Measurements from ENCODE around the gene SHMT2. TPM values are rescaled to one million over a fixed set of nuclear protein-coding genes. Genes with fewer than 3 reads are reported as not detected.

The SHMT2 gene
- total and polyA plus RNA-seq, 7 experiments from 2014 or later: 21.7 to 175 (median 36.1) TPM

- intact Hi-C loops (cut with micrococcal nuclease): no loop called here
- peaks cover 0 to 14% (median 0%) of the 10 kb centered on the region in 5 donors for H3K36me3 Mint-ChIP-seq
- Histone ChIP-seq H3K36me3 (ENCODE audit: control insufficient read depth in 2 of 3, insufficient read depth in 3 of 3, low read length in 3 of 3) (peaks cover 0 to 7% (median 0%) of the 10 kb centered on the region in 3 experiments), H3K27me3 (ENCODE audit: control insufficient read depth in 2 of 2, insufficient read depth in 2 of 2, low read length in 2 of 2) (no peaks in the 10 kb centered on the region), H3K4me3 (ENCODE audit: low read length) (no peak overlapping the region), H3K27ac (ENCODE audit: low read depth, low read length) (no peak overlapping the region), H3K9me3 (ENCODE audit: control insufficient read depth in 2 of 3, low read length in 3 of 3) (no peaks in the 10 kb centered on the region), H3K4me1 (ENCODE audit: control insufficient read depth in 2 of 2, insufficient read depth in 2 of 2, low read length in 2 of 2) (no peaks in the 10 kb centered on the region)
- no peak for DNase-seq
- ATAC-seq: no peak
- ChIA-PET POLR2A (no interaction called here), CTCF (no interaction called here)
- H3K27me3 Mint-ChIP-seq: no peaks in the 10 kb centered on the region
- H3K4me3 Mint-ChIP-seq: no peak overlapping the region
- H3K4me1 Mint-ChIP-seq: no peaks in the 10 kb centered on the region
- no peaks in the 10 kb centered on the region for H3K9me3 Mint-ChIP-seq
- H3K27ac Mint-ChIP-seq: no peak overlapping the region
Measured at GRCh38 chr12:57201631-57202030, 27.9 kb upstream of the SHMT2 start.

- peaks cover 0 to 14% (median 0%) of the 10 kb centered on the region in 5 donors for H3K36me3 Mint-ChIP-seq
Measured at GRCh38 chr12:57202321-57202720, 27.2 kb upstream of the SHMT2 start.

GRCh38 chr12:57203201-57203600, 26.3 kb upstream of the SHMT2 start:
- H3K9me3 ChIP-seq (ENCODE audit: control insufficient read depth in 2 of 3, low read length in 3 of 3): no peaks in the 10 kb centered on the region
- no peak for DNase-seq
- intact Hi-C loops (cut with micrococcal nuclease): no loop called here
- Mint-ChIP-seq H3K27me3 (no peaks in the 10 kb centered on the region), H3K9me3 (no peaks in the 10 kb centered on the region), H3K4me1 (no peaks in the 10 kb centered on the region), H3K36me3 (peaks cover 0 to 14% (median 0%) of the 10 kb centered on the region in 5 donors), H3K27ac (no peak overlapping the region), H3K4me3 (no peak overlapping the region)
- H3K4me3 ChIP-seq (ENCODE audit: low read length): no peak overlapping the region
- CTCF ChIA-PET: no interaction called here
- H3K27me3 ChIP-seq (ENCODE audit: control insufficient read depth in 2 of 2, insufficient read depth in 2 of 2, low read length in 2 of 2): no peaks in the 10 kb centered on the region
- no peak for ATAC-seq
- no peaks in the 10 kb centered on the region for H3K36me3 ChIP-seq (ENCODE audit: control insufficient read depth in 2 of 3, insufficient read depth in 3 of 3, low read length in 3 of 3)
- H3K27ac ChIP-seq (ENCODE audit: low read depth, low read length): no peak overlapping the region
- H3K4me1 ChIP-seq (ENCODE audit: control insufficient read depth in 2 of 2, insufficient read depth in 2 of 2, low read length in 2 of 2): no peaks in the 10 kb centered on the region
- POLR2A ChIA-PET: no interaction called here

More at GRCh38 chr12:57202321-57202720, 27.2 kb upstream of the SHMT2 start:
- H3K27me3 Mint-ChIP-seq: no peaks in the 10 kb centered on the region
- peaks cover 0 to 7% (median 0%) of the 10 kb centered on the region in 3 experiments for H3K36me3 ChIP-seq (ENCODE audit: control insufficient read depth in 2 of 3, insufficient read depth in 3 of 3, low read length in 3 of 3)
- DNase-seq (no peak), ATAC-seq (no peak)
- no peaks in the 10 kb centered on the region for H3K9me3 Mint-ChIP-seq
- no peak overlapping the region for H3K27ac ChIP-seq (ENCODE audit: low read depth, low read length)
- H3K4me3 Mint-ChIP-seq: no peak overlapping the region
- no peaks in the 10 kb centered on the region for H3K9me3 ChIP-seq (ENCODE audit: control insufficient read depth in 2 of 3, low read length in 3 of 3)
- CTCF ChIA-PET: no interaction called here
- no peak overlapping the region for H3K4me3 ChIP-seq (ENCODE audit: low read length)
- POLR2A ChIA-PET: interaction anchor here (0.6 kb wide), 1 partner anchor 39 kb away, joined by 3 read pairs; no protein-coding TSS in a partner anchor
- intact Hi-C loops (cut with micrococcal nuclease): no loop called here
- no peaks in the 10 kb centered on the region for H3K4me1 Mint-ChIP-seq
- no peaks in the 10 kb centered on the region for H3K4me1 ChIP-seq (ENCODE audit: control insufficient read depth in 2 of 2, insufficient read depth in 2 of 2, low read length in 2 of 2)
- H3K27ac Mint-ChIP-seq: no peak overlapping the region
- no peaks in the 10 kb centered on the region for H3K27me3 ChIP-seq (ENCODE audit: control insufficient read depth in 2 of 2, insufficient read depth in 2 of 2, low read length in 2 of 2)

- no peak overlapping the region for H3K27ac ChIP-seq (ENCODE audit: low read depth, low read length)
- no peaks in the 10 kb centered on the region for H3K36me3 ChIP-seq (ENCODE audit: control insufficient read depth in 2 of 3, insufficient read depth in 3 of 3, low read length in 3 of 3)
- H3K4me1 ChIP-seq (ENCODE audit: control insufficient read depth in 2 of 2, insufficient read depth in 2 of 2, low read length in 2 of 2): no peaks in the 10 kb centered on the region
- Mint-ChIP-seq H3K4me1 (no peaks in the 10 kb centered on the region), H3K27ac (no peak overlapping the region), H3K9me3 (no peaks in the 10 kb centered on the region), H3K36me3 (peaks cover 0 to 14% (median 0%) of the 10 kb centered on the region in 5 donors), H3K27me3 (no peaks in the 10 kb centered on the region), H3K4me3 (no peak overlapping the region)
- CTCF ChIA-PET: no interaction called here
- H3K9me3 ChIP-seq (ENCODE audit: control insufficient read depth in 2 of 3, low read length in 3 of 3): no peaks in the 10 kb centered on the region
- intact Hi-C loops (cut with micrococcal nuclease): no loop called here
- DNase-seq: no peak
- no peaks in the 10 kb centered on the region for H3K27me3 ChIP-seq (ENCODE audit: control insufficient read depth in 2 of 2, insufficient read depth in 2 of 2, low read length in 2 of 2)
- ATAC-seq: no peak
- no peak overlapping the region for H3K4me3 ChIP-seq (ENCODE audit: low read length)
- POLR2A ChIA-PET: no interaction called here
Measured at GRCh38 chr12:57203791-57204190, 25.7 kb upstream of the SHMT2 start.

- no peak overlapping the region for H3K27ac Mint-ChIP-seq
- Histone ChIP-seq H3K27ac (ENCODE audit: low read depth, low read length) (no peak overlapping the region), H3K4me3 (ENCODE audit: low read length) (no peak overlapping the region), H3K27me3 (ENCODE audit: control insufficient read depth in 2 of 2, insufficient read depth in 2 of 2, low read length in 2 of 2) (no peaks in the 10 kb centered on the region), H3K4me1 (ENCODE audit: control insufficient read depth in 2 of 2, insufficient read depth in 2 of 2, low read length in 2 of 2) (no peaks in the 10 kb centered on the region), H3K9me3 (ENCODE audit: control insufficient read depth in 2 of 3, low read length in 3 of 3) (no peaks in the 10 kb centered on the region), H3K36me3 (ENCODE audit: control insufficient read depth in 2 of 3, insufficient read depth in 3 of 3, low read length in 3 of 3) (no peaks in the 10 kb centered on the region)
- CTCF ChIA-PET: no interaction called here
- no peaks in the 10 kb centered on the region for H3K4me1 Mint-ChIP-seq
- ATAC-seq (no peak), DNase-seq (no peak)
- no peaks in the 10 kb centered on the region for H3K9me3 Mint-ChIP-seq
- intact Hi-C loops (cut with micrococcal nuclease): no loop called here
- H3K36me3 Mint-ChIP-seq: peaks cover 0 to 14% (median 0%) of the 10 kb centered on the region in 5 donors
- H3K4me3 Mint-ChIP-seq: no peak overlapping the region
- H3K27me3 Mint-ChIP-seq: no peaks in the 10 kb centered on the region
- POLR2A ChIA-PET: no interaction called here
Measured at GRCh38 chr12:57204454-57204853, 25.1 kb upstream of the SHMT2 start.

- H3K27me3 Mint-ChIP-seq: no peaks in the 10 kb centered on the region
- intact Hi-C loops (cut with micrococcal nuclease): no loop called here
- no peaks in the 10 kb centered on the region for H3K9me3 Mint-ChIP-seq
- no peak overlapping the region for H3K27ac Mint-ChIP-seq
- POLR2A ChIA-PET: no interaction called here
- CTCF ChIA-PET: no interaction called here
- no peak overlapping the region for H3K27ac ChIP-seq (ENCODE audit: low read depth, low read length)
- peaks cover 0 to 14% (median 0%) of the 10 kb centered on the region in 5 donors for H3K36me3 Mint-ChIP-seq
- no peaks in the 10 kb centered on the region for H3K4me1 Mint-ChIP-seq
- H3K4me1 ChIP-seq (ENCODE audit: control insufficient read depth in 2 of 2, insufficient read depth in 2 of 2, low read length in 2 of 2): no peaks in the 10 kb centered on the region
- ATAC-seq (no peak), DNase-seq (no peak)
- H3K36me3 ChIP-seq (ENCODE audit: control insufficient read depth in 2 of 3, insufficient read depth in 3 of 3, low read length in 3 of 3): no peaks in the 10 kb centered on the region
- H3K4me3 Mint-ChIP-seq: no peak overlapping the region
- no peaks in the 10 kb centered on the region for H3K27me3 ChIP-seq (ENCODE audit: control insufficient read depth in 2 of 2, insufficient read depth in 2 of 2, low read length in 2 of 2)
- H3K9me3 ChIP-seq (ENCODE audit: control insufficient read depth in 2 of 3, low read length in 3 of 3): no peaks in the 10 kb centered on the region
- H3K4me3 ChIP-seq (ENCODE audit: low read length): no peak overlapping the region
Measured at GRCh38 chr12:57205186-57205585, 24.3 kb upstream of the SHMT2 start.

- H3K4me1 Mint-ChIP-seq: no peaks in the 10 kb centered on the region
- no peaks in the 10 kb centered on the region for H3K36me3 ChIP-seq (ENCODE audit: control insufficient read depth in 2 of 3, insufficient read depth in 3 of 3, low read length in 3 of 3)
- H3K4me1 ChIP-seq (ENCODE audit: control insufficient read depth in 2 of 2, insufficient read depth in 2 of 2, low read length in 2 of 2): no peaks in the 10 kb centered on the region
- DNase-seq: no peak
- no peak for ATAC-seq
- H3K9me3 Mint-ChIP-seq: no peaks in the 10 kb centered on the region
- no peaks in the 10 kb centered on the region for H3K9me3 ChIP-seq (ENCODE audit: control insufficient read depth in 2 of 3, low read length in 3 of 3)
- peaks cover 0 to 14% (median 0%) of the 10 kb centered on the region in 5 donors for H3K36me3 Mint-ChIP-seq
- no peak overlapping the region for H3K27ac ChIP-seq (ENCODE audit: low read depth, low read length)
- H3K27me3 ChIP-seq (ENCODE audit: control insufficient read depth in 2 of 2, insufficient read depth in 2 of 2, low read length in 2 of 2): no peaks in the 10 kb centered on the region
- no peak overlapping the region for H3K4me3 Mint-ChIP-seq
- POLR2A ChIA-PET: no interaction called here
- H3K27ac Mint-ChIP-seq: no peak overlapping the region
- intact Hi-C loops (cut with micrococcal nuclease): no loop called here
- no peak overlapping the region for H3K4me3 ChIP-seq (ENCODE audit: low read length)
- CTCF ChIA-PET: interaction anchor here (1.3 kb wide), 1 partner anchor 37 kb away, joined by 4 read pairs; no protein-coding TSS in a partner anchor
- no peaks in the 10 kb centered on the region for H3K27me3 Mint-ChIP-seq
Measured at GRCh38 chr12:57205931-57206330, 23.6 kb upstream of the SHMT2 start.

Data from naive thymus-derived CD4-positive, alpha-beta T cell (primary cell).